GM23338 (cell line): ENCODE results near the gene COL15A1.

Source experiments
- STAT1 ChIP-seq: IDR thresholded peaks from one replicate; pipeline ENCODE4 v1.6.1; 2016; ENCODE audit warnings: antibody characterized with exemption; ENCODE audit not compliant: unreplicated experiment
- TF ChIP-seq, protein P1 (sequence below), 2 experiments: fragments of 200-600 bp in 1 of 2; sonication (generic) in 1 of 2; conservative IDR thresholded peaks; 2 replicates each; pipeline versions ENCODE4 v1.5.1 to v1.6.1; 2016 to 2017; ENCODE audit warnings: antibody characterized with exemption in 2 of 2, low read depth in 2 of 2, mild to moderate bottlenecking in 2 of 2, moderate library complexity in 1 of 2

DNA sequence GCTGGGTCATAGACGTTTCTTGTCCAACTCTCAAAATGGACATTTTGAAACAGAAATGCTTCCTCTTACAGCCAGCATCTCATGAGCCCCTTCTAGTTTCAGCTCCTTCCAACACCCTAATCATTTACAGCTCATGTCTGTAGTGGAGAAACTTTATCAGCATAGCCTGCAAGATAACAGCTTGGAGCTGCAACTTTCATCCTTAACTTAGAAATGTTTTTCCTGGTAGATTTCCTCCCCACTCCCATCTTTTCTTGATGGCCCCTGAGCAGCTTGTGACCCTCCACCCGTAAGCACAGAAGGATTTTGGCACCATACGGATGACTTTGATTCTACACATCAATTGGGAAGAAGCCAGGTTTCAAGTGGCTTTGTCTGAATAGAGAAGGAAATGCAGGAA lies 107.7 kb downstream of the COL15A1 start:
- TF ChIP-seq, protein P1, sequence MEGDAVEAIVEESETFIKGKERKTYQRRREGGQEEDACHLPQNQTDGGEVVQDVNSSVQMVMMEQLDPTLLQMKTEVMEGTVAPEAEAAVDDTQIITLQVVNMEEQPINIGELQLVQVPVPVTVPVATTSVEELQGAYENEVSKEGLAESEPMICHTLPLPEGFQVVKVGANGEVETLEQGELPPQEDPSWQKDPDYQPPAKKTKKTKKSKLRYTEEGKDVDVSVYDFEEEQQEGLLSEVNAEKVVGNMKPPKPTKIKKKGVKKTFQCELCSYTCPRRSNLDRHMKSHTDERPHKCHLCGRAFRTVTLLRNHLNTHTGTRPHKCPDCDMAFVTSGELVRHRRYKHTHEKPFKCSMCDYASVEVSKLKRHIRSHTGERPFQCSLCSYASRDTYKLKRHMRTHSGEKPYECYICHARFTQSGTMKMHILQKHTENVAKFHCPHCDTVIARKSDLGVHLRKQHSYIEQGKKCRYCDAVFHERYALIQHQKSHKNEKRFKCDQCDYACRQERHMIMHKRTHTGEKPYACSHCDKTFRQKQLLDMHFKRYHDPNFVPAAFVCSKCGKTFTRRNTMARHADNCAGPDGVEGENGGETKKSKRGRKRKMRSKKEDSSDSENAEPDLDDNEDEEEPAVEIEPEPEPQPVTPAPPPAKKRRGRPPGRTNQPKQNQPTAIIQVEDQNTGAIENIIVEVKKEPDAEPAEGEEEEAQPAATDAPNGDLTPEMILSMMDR (conservative IDR thresholded peaks at IDR 0.05; ENCODE audit: low read depth in 2 of 2), result no peak
- no peak for TF ChIP-seq STAT1
